NB4 (cell line): ENCODE measurements around the gene ZBTB42.

Experiments used
- DNase-seq: peaks from one replicate; pipeline ENCODE4 v3.0.0; 2010; ENCODE audit warnings: low read depth
- H3K4me3 ChIP-seq: one replicate; pipeline ENCODE4 v1.5.1; 2011; ENCODE audit warnings: mild to moderate bottlenecking, low read depth, low read length, moderate library complexity
- MYC ChIP-seq: IDR thresholded peaks from 2 replicates; pipeline ENCODE4 v1.6.1; 2011; ENCODE audit warnings: low read depth, low read length
- POLR2A ChIP-seq: IDR thresholded peaks from 2 replicates; pipeline ENCODE4 v1.6.1; 2011; ENCODE audit warnings: mild to moderate bottlenecking; ENCODE audit not compliant: insufficient read length; ENCODE audit errors: extremely low read depth
- TF ChIP-seq, protein P1 (sequence below): IDR thresholded peaks from 2 replicates; pipeline ENCODE4 v1.6.1; 2011; ENCODE audit warnings: low read depth, low read length
- TF ChIP-seq, protein P2 (sequence below): IDR thresholded peaks from one replicate; pipeline ENCODE4 v1.5.1; 2012; ENCODE audit warnings: low read depth, low read length

Gene ZBTB42

GRCh38 chr14:104771918-104772706 is 28.8 kb upstream of the ZBTB42 start:
- no peak for TF ChIP-seq POLR2A
- TF ChIP-seq, protein P1, sequence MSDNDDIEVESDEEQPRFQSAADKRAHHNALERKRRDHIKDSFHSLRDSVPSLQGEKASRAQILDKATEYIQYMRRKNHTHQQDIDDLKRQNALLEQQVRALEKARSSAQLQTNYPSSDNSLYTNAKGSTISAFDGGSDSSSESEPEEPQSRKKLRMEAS = no peak
- TF ChIP-seq, protein P2, sequence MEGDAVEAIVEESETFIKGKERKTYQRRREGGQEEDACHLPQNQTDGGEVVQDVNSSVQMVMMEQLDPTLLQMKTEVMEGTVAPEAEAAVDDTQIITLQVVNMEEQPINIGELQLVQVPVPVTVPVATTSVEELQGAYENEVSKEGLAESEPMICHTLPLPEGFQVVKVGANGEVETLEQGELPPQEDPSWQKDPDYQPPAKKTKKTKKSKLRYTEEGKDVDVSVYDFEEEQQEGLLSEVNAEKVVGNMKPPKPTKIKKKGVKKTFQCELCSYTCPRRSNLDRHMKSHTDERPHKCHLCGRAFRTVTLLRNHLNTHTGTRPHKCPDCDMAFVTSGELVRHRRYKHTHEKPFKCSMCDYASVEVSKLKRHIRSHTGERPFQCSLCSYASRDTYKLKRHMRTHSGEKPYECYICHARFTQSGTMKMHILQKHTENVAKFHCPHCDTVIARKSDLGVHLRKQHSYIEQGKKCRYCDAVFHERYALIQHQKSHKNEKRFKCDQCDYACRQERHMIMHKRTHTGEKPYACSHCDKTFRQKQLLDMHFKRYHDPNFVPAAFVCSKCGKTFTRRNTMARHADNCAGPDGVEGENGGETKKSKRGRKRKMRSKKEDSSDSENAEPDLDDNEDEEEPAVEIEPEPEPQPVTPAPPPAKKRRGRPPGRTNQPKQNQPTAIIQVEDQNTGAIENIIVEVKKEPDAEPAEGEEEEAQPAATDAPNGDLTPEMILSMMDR = no peak
- DNase-seq = no peak
- H3K4me3 ChIP-seq = no peak overlapping the region

DNA sequence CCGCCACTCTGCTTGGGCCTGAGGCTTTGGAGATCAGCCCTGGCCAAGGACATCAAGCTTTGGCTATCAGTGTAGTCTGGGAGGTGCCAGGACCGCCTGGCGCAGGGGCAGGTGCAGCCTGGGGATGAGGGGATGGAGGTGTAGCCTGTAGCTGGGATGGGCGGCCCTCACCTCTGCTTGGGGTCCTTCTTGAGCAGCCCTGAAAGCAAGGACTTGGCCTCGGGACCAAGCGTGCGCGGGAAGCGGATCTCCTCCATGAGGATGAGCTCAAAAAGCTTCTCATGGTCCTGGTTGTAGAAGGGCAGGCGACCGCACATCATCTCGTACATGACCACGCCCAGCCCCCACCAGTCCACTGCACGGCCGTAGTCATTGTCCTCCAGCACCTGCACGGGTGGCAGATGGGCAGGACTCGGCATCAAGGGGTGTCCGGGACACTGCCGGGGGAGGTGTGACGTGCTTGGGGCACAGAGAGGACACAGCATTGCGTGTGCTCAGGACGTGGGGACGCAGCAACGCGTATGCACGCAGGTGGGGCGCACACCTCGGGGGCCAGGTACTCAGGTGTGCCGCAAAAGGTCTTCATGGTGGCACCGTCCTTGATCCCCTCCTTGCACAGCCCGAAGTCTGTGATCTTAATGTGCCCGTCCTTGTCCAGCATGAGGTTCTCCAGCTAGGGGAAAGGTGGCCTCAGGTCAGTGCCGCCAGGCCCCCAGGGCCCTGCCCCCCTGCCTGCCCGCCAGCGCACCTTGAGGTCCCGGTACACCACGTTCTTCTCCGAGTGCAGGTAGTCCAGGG is 28.0 kb upstream of the ZBTB42 start:
- no peak for TF ChIP-seq POLR2A
- TF ChIP-seq, protein P1 = no peak
- TF ChIP-seq, protein P2 = no peak
- TF ChIP-seq MYC = no peak
- DNase-seq = no peak

GRCh38 chr14:104773505-104774452 is 27.1 kb upstream of the ZBTB42 start:
- TF ChIP-seq, protein P1 = no peak
- TF ChIP-seq, protein P2 = no peak
- TF ChIP-seq POLR2A = no peak
- H3K4me3 ChIP-seq = no peak overlapping the region
- DNase-seq = no peak

More for the DNA sequence above, 28.0 kb upstream of the ZBTB42 start:
- H3K4me3 ChIP-seq = no peak overlapping the region

GRCh38 chr14:104774453-104775072 is 26.3 kb upstream of the ZBTB42 start:
- H3K4me3 ChIP-seq = no peak overlapping the region
- no peak for TF ChIP-seq POLR2A
- TF ChIP-seq, protein P2 = no peak
- DNase-seq = no peak

- no peak overlapping the region for H3K4me3 ChIP-seq
- DNase-seq = no peak
- TF ChIP-seq POLR2A (no peak), MYC (no peak)
- TF ChIP-seq, protein P2 = no peak
- TF ChIP-seq, protein P1 = no peak
Measured at GRCh38 chr14:104775073-104775489, 25.8 kb upstream of the ZBTB42 start.
